Fibroblast of upper back skin (primary cell): ENCODE measurements around the gene UGT2A3.
A peak's percentile ranks its signal among the peaks of the same experiment; 100 is the strongest.
"Not testable (repeated sequence)": the region's sequence is repeated elsewhere in the genome, so short reads cannot be mapped to it uniquely, and the experiment has no call there.

ENCODE experiments used
- DNase-seq: peaks from one replicate; pipeline ENCODE4 v3.0.0-alpha.2; 2013

Gene UGT2A3

DNA sequence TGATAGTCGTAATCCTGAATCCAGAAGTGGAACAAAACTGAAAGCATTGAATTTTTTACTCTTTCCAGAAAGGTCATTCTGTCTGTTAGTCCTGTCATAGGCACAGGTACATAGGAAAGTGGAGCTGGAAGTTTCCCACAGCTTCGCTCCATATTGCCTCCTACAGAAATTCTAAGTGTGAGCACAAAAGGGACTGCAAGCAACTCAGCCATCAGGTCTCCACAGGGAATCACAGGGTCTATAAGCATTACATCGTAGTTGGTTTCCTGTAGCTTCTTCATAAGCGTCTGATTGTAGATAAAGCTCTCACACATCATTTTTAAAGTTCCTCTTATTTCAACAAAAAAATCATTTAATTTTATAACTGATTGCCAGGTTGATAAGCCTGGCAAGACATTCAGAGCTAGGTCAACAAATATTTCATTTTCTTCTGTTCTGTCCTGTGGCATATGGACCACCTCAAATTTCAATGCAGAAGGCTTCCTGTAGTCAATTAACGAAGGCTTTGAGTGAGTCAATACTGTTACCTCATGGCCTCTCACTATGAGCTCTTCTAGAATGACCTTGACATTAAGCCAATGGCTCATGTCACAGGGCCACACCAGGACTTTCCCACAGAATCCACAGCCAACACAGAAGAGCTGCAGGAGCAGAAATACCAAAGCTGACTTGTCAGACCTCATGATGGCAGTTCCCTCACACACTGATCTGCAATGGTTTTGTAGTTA, at the start of gene UGT2A3:
Gene UGT2A3, minus strand, starts transcription at position 727 of the 728 bp plus-strand sequence. Its CDS starts 44 bp downstream, at position 683.
- no peak for DNase-seq

DNA sequence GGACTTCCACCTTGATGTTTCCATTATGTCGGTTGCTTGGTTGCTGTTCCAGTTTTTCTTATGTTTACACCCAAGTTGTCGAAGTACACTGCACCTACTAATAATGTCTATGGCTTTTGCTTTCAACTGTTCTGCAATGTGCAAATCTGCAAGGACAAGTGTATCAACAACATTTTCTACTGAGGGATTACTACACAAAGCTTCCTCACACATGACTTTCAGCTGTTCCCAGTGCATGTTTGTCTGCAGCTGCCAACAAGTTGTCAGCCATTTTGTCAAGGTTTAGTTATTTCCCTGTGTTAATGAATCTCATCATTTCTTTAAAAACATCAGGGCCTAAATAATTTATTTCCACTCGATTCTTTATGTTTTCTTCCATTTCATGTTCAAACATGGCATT, 45.4 kb upstream of the UGT2A3 start:
- no peak for DNase-seq

DNA sequence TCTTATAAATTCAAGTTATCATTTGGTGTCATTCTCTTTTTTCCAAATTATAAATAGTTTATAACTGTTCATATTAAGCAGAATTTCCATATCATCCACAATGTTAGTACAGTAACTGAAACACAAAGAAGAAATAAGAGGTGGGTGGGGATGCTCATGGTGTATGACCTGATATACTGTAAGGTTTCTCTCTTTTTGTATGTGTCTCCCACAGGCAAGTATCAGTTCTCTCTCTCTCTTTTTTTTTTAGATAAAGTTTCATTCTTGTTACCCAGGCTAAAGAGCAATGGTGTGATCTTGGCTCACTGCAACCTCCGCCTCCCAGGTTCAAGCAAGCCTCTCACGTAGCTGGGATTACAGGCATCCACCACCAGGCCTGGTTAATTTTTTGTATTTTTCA, 43.7 kb upstream of the UGT2A3 start:
- no peak for DNase-seq

GRCh38 chr4:68987007-68987406, 35.4 kb upstream of the UGT2A3 start:
- DNase-seq = no peak

- DNase-seq = no peak
These were observed 33.8 kb upstream of the UGT2A3 start for GRCh38 chr4:68985442-68985841.

GRCh38 chr4:68984947-68985346, 33.3 kb upstream of the UGT2A3 start:
- DNase-seq = no peak

GRCh38 chr4:68963374-68963773, 11.8 kb upstream of the UGT2A3 start:
- DNase-seq = no peak

- no peak for DNase-seq
These were observed 11.3 kb upstream of the UGT2A3 start for GRCh38 chr4:68962868-68963267.

DNA sequence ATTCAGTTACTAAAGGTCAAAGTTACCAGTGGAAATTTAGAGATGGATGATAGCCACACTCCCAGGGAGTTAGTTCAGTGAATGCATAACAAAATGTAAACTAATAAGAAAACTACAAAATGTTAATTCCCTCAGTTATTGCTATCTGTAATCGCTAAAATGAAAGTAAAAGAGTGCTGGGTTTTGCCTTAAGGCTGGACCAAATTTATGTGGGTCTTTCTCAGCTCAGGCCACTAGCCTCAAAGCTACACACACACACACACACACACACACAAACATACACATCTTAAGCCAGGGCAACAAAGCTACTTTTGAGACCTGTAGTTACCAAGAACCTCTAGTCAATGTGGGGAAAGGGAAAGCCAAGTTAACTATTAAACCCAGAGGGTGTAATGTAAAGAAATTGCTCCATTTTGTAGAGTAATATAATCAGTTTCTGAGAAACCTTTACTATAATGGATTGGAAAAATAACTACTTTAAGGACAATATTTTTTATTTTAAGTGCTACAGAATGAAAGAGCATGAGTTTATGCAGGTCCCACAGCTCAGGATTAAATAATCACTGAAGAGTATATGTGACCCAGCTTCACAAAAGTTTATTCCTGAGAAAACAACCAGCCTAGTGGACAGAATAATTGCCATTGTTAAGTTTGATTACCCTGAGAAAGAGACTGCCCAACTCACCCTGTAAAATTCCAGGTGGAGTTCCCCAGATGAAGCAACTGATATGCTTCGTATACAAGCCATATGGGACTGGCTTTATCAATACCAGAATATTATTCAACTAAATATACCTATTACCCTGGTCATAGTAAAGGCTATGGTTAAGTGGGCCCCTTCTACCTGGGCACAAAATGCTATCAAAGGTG, 8.9 kb upstream of the UGT2A3 start:
- no peak for DNase-seq

DNA sequence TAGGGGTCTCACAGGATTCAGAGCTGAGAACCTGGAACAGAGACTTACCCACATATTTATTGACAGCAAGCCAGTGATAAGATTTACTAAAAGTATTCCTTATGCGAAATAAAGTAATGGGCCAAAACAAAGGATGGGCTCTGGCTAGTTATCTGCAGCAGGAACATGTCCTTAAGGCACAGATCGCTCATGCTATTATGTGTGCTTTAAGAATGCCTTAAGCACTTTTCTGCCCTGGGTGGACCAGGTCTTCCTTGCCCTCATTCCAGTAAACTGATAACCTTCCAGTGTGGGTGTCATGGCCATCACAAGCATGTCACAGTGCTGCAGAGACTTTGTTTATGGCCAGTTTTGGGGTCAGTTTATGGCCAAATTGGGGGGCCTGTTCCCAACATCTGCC, 7.5 kb upstream of the UGT2A3 start:
- DNase-seq = not testable (repeated sequence)

DNA sequence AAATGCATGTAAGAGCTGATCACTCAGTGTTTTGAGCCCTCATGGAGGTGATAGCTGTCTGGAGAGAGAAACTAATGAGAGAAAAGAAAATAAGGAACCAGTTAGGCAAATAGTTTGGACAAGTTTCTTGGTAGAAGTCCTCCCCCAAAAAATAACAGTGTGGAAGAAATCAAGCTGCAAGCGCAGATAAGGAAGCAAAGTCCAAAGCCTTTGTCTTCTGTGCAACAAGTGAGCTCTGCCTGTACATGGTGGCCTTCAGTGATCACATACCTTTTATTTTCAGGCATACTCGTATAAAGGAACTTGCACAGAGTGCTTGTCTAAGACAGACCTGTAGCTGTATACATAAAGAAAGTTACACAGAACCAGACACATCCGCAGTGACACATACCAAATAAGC, 2.5 kb upstream of the UGT2A3 start:
- no peak for DNase-seq

DNA sequence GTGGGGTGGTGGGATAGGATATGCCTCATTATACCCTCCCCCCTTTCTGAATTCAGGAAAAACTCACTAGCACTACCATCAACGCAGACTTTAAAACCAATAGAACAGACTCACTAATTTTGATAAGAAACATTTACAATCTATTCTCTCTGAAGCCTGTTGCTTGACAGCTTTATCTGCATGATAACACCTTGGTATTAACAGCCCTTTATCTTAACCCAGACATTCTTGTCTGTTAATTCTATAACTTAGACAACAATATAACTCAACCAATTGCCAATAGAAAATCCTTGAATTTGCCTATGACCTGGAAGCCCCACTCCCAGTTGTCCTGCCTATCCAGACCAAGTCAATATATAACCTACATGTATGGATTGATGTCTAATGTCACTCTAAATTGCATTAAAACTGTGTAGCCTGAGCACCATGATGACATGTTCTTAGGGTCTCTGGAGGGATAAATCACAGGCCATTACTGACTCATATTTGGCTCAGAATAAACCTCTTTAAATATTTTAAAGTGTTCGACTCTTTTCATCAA, 1.5 kb upstream of the UGT2A3 start:
- DNase-seq = no peak

GRCh38 chr4:68951806-68952585, 392 bp upstream of the UGT2A3 start:
- DNase-seq = no peak

DNA sequence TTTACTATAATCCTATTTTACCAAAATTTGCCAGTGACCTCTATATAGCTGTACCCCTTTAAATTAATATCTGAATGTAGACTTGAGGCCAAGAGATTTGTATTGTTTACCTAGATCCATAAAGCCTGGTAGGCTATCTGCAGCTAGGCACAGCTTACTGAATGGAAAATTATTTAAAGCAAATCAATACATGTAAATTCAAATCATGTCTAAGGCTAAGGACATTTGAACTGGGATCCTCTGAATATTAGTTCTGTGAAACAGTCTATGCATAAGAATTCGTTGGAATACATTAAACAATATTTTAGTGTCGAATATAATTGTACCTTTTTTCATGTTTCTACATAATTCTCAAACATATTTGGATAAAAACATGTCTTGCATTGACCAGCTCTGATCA, 1.6 kb downstream of the UGT2A3 start:
- no peak for DNase-seq

DNA sequence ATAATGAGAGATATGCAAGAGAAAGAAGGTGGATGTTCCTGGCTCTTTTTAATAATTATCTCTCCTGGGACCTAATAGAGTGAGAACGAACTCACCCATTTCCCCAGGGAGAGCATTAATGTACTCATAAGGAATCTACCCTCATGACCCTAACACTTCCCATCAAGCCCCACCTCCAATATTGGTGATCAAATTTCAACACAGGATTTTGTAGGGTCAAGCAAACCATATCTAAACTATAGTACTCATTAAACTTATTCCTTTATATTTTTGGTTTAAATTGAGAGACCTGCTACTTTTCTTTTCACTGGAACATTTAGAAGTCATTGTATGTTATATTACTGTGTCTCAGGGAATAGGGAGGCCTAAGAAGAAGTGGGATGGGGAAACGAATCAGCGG, 2.6 kb downstream of the UGT2A3 start:
- no peak for DNase-seq

- DNase-seq = no peak
These were observed 3.4 kb downstream of the UGT2A3 start for GRCh38 chr4:68948044-68948743.

DNA sequence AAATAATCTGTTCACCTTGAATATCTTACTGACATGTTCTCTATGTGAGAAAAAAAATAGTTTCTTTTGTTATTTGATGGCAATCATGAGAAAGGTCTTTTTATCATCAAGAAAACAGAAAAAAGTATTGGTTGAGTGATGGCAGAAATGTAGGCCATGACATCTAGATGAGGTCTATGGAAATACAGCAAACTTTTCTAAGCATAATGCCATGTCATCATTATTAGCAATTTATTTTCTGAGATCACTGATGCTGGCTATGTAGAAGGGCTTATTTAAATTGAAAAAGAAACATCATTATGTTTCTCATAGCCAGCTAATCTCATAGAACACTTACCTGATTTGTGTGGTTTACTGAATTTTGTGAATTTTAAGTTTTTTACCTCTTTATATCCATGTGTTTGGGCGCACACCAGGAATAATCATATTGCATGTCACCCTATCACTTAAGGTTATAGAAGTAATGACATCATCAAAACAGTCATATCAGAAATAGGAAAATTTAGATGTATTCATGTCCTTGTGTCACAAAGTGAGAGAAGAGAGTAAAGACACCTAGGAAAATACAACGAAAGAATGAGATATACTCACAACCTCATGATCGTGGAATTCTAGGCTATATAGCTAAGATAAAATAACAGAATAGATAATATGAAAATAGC, 22.4 kb downstream of the UGT2A3 start:
- DNase-seq = no peak

DNA sequence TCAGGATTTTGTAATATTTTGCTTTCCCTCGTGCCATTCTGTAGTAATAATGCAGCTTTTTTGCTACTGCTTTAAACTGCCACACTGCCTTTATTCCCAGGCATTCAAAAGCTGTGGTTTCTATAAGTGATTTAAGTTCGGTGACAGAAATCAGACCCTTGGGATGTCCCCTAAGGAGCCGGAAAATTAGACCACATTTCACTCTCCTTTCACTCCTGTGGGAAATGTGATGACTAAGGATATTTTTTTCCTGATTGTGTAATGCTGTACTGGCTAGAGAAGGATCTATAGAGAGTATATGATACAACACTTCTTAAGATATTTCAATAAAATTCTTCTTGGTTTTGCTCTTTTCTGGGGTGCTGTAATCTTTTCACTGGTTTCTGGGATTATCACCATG, 24.4 kb downstream of the UGT2A3 start:
- peak; percentile 2 for DNase-seq

DNA sequence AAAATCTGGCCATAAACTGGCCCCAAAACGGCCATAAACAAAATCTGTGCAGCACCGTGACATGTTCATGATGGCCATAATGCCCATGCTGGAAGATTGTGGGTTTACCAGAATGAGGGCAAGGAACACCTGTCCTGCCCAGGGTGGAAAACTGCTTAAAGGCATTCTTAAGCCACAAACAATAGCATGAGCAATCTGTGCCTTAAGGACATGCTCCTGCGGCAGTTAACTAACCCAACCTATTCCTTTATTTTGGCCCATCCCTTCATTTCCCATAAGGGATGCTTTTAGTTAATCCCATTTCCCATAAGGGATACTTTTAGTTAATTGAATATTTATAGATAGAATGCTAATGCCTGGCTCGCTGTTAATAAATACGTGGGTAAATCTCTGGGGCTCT, 29.4 kb downstream of the UGT2A3 start:
- DNase-seq = not testable (repeated sequence)

GRCh38 chr4:68921051-68921450, 30.6 kb downstream of the UGT2A3 start:
- no peak for DNase-seq

- DNase-seq = no peak
These were observed 34.6 kb downstream of the UGT2A3 start for GRCh38 chr4:68917016-68917415.

DNA sequence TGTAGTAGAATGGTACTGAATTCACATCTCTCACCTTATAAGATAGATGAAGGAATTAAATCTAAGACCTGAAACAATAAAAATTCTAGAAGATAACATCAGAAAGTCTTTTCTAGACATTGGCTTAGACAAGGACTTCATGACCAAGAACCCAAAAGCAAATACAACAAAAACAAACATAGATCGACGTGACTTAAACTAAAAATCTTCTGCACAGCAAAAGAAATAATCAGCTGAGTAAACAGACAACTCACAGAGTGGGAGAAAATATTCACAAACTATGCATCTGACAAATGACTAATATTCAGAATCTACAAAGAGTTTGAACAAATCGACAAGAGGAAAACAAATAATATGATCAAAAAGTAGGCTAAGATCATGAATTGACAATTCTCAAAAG, 38.8 kb downstream of the UGT2A3 start:
- DNase-seq = no peak
